Calu3 (cell line): ENCODE data around the gene LHX4. TPM values are rescaled to one million over a fixed set of nuclear protein-coding genes. Genes with fewer than 3 reads are reported as not detected.

Source experiments
- BruUV-seq: library from RNA; stranded (reverse); fragments of 400-500 nt; replicated peaks from 2 replicates; lab custom pipeline; 2021; lab: Mats Ljungman, UMichigan
- CTCF ChIA-PET: fragments of 300-600 bp; sonication (Branson Sonifier 250); formaldehyde crosslinking; loops from one replicate; lab custom pipeline; 2022; ENCODE audit warnings: antibody characterized with exemption; lab: Charles Lee
- DNase-seq: peaks from one replicate; pipeline ENCODE4 v3.0.0; 2022
- H3K27ac Mint-ChIP-seq: one replicate; pipeline ENCODE4 v1.8.0; 2022; ENCODE audit warnings: mixed read lengths; ENCODE audit not compliant: unreplicated experiment
- H3K27me3 Mint-ChIP-seq: one replicate; pipeline ENCODE4 v1.8.0; 2022; ENCODE audit warnings: mixed read lengths; ENCODE audit not compliant: unreplicated experiment
- H3K36me3 Mint-ChIP-seq: one replicate; pipeline ENCODE4 v1.8.0; 2022; ENCODE audit warnings: mild to moderate bottlenecking, moderate library complexity, mixed read lengths; ENCODE audit not compliant: insufficient read depth, unreplicated experiment
- H3K4me1 Mint-ChIP-seq: one replicate; pipeline ENCODE4 v1.8.0; 2022; ENCODE audit warnings: mild to moderate bottlenecking, low read depth, mixed read lengths; ENCODE audit not compliant: unreplicated experiment
- H3K4me3 Mint-ChIP-seq: one replicate; pipeline ENCODE4 v1.8.0; 2022; ENCODE audit warnings: mild to moderate bottlenecking, low read depth, moderate library complexity, mixed read lengths; ENCODE audit not compliant: unreplicated experiment
- H3K9me3 Mint-ChIP-seq: one replicate; pipeline ENCODE4 v1.8.0; 2022; ENCODE audit warnings: low read depth, mixed read lengths; ENCODE audit not compliant: unreplicated experiment
- CTCF ChIP-seq: fragments of 200-600 bp; IDR thresholded peaks from one replicate; pipeline ENCODE4 v1.8.0; 2022; ENCODE audit warnings: antibody characterized with exemption; ENCODE audit not compliant: unreplicated experiment
- intact Hi-C: fragments of 100-400 bp; cut with micrococcal nuclease; formaldehyde crosslinking; loops from one replicate; pipeline ENCODE4 v1.10.0; 2022; ENCODE audit not compliant: unreplicated experiment
- total RNA-seq: library from RNA; stranded (reverse); gene quantifications from 2 replicates; pipeline ENCODE4 v1.2.3, GENCODE V29; 2022

The LHX4 gene
- total RNA-seq, 1 experiment from 2014 or later = 0.19 TPM

GRCh38 chr1:180183426-180183825 is 46.6 kb upstream of the LHX4 start:
- Mint-ChIP-seq H3K27me3 (no peaks in the 10 kb centered on the region), H3K36me3 (peaks cover 49% of the 10 kb centered on the region), H3K4me3 (no peak overlapping the region), H3K9me3 (no peaks in the 10 kb centered on the region), H3K4me1 (no peaks in the 10 kb centered on the region), H3K27ac (no peak overlapping the region)
- BruUV-seq = no TSS peak
- intact Hi-C loops = no loop called here
- no peak for DNase-seq
- CTCF ChIA-PET = no interaction called here
- no peak for TF ChIP-seq CTCF

GRCh38 chr1:180184041-180184440 is 46.0 kb upstream of the LHX4 start:
- Mint-ChIP-seq H3K27me3 (no peaks in the 10 kb centered on the region), H3K36me3 (peaks cover 45% of the 10 kb centered on the region), H3K4me3 (no peak overlapping the region), H3K4me1 (no peaks in the 10 kb centered on the region), H3K9me3 (no peaks in the 10 kb centered on the region), H3K27ac (no peak overlapping the region)
- DNase-seq = no peak
- TF ChIP-seq CTCF = no peak
- CTCF ChIA-PET = no interaction called here
- BruUV-seq = no TSS peak
- intact Hi-C loops = no loop called here

- DNase-seq = no peak
- intact Hi-C loops = no loop called here
- BruUV-seq = no TSS peak
- H3K4me1 Mint-ChIP-seq = no peaks in the 10 kb centered on the region
- H3K4me3 Mint-ChIP-seq = no peak overlapping the region
- no peak overlapping the region for H3K27ac Mint-ChIP-seq
- peaks cover 37% of the 10 kb centered on the region for H3K36me3 Mint-ChIP-seq
- CTCF ChIA-PET = interaction anchor here (0.6 kb wide), 1 partner anchor 304 kb away, joined by 3 read pairs; no protein-coding TSS in a partner anchor
- no peaks in the 10 kb centered on the region for H3K9me3 Mint-ChIP-seq
- no peak for TF ChIP-seq CTCF
- no peaks in the 10 kb centered on the region for H3K27me3 Mint-ChIP-seq
Observed at GRCh38 chr1:180185281-180185680, 44.8 kb upstream of the LHX4 start.

- intact Hi-C loops = no loop called here
Observed at GRCh38 chr1:180185971-180186645, 44.0 kb upstream of the LHX4 start.

More at GRCh38 chr1:180185971-180186645, 44.0 kb upstream of the LHX4 start:
- Mint-ChIP-seq H3K27me3 (no peaks in the 10 kb centered on the region), H3K4me3 (no peak overlapping the region), H3K9me3 (no peaks in the 10 kb centered on the region), H3K36me3 (peaks cover 41% of the 10 kb centered on the region), H3K4me1 (no peaks in the 10 kb centered on the region), H3K27ac (no peak overlapping the region)
- no peak for TF ChIP-seq CTCF
- CTCF ChIA-PET = interaction anchor here (0.6 kb wide), 1 partner anchor 304 kb away, joined by 3 read pairs; no protein-coding TSS in a partner anchor
- no peak for DNase-seq
- BruUV-seq = no TSS peak
